Transverse colon (tissue), 4 donors: ENCODE results near the gene SLC15A4. TPM values are rescaled to one million over a fixed set of nuclear protein-coding genes. Genes with fewer than 3 reads are reported as not detected.

Source experiments
- DNase-seq: peaks from one replicate; pipeline ENCODE4 v3.0.0-alpha.2; 2019
- H3K27ac ChIP-seq, 4 donors: fragments of 200-600 bp; sonication (generic); 2 replicates each; pipeline ENCODE4 v1.5.1; 2016 to 2018; ENCODE audit warnings: inconsistent platforms in 4 of 4
- H3K27me3 ChIP-seq: fragments of 200-600 bp; sonication (generic); 2 replicates; pipeline ENCODE4 v1.5.1; 2017; ENCODE audit warnings: inconsistent platforms
- H3K36me3 ChIP-seq, 4 donors: fragments of 200-600 bp; sonication (generic); 2 replicates each; pipeline ENCODE4 v1.5.1; 2017 to 2019; ENCODE audit warnings: inconsistent platforms in 4 of 4
- H3K4me1 ChIP-seq, 4 donors: fragments of 200-600 bp; sonication (generic); 2 replicates each; pipeline ENCODE4 v1.5.1; 2017 to 2020; ENCODE audit warnings: inconsistent platforms in 4 of 4
- H3K4me3 ChIP-seq, 4 donors: fragments of 200-600 bp; sonication (generic); 1 replicate in 1 of 4; 2 replicates in 3 of 4; pipeline versions ENCODE4 v1.5.1 to v1.6.1; 2017 to 2019; ENCODE audit warnings: inconsistent platforms in 4 of 4
- H3K9me3 ChIP-seq, 2 donors: fragments of 200-600 bp; sonication (generic); 2 replicates each; pipeline ENCODE4 v1.5.1; 2017 to 2019; ENCODE audit warnings: inconsistent platforms in 2 of 2
- EP300 ChIP-seq: sonication (generic); formaldehyde crosslinking; IDR thresholded peaks from one replicate; pipeline ENCODE4 v1.6.1; 2017; ENCODE audit warnings: antibody characterized with exemption, low read depth
- POLR2A ChIP-seq: fragments of 450-650 bp; IDR thresholded peaks from one replicate; pipeline ENCODE4 v1.6.1; 2016; ENCODE audit warnings: antibody characterized with exemption, mild to moderate bottlenecking, moderate library complexity
- POLR2AphosphoS5 ChIP-seq, 3 donors: sonication (generic); formaldehyde crosslinking; IDR thresholded peaks; one replicate each; pipeline ENCODE4 v1.6.1; 2016; ENCODE audit warnings: antibody characterized with exemption in 3 of 3
- WGBS, 2 donors: methylation state at CpG; one replicate each; pipeline ENCODE4 v1.1.5; 2018; ENCODE audit warnings: low coverage in 1 of 2; 5-methylcytosine and 5-hydroxymethylcytosine counted together
- in situ Hi-C, 4 donors: fragments of 200-750 bp; cut with MboI; loops; one replicate each; pipeline versions ENCODE4 v1.15.0 to v1.15.1; 2017; ENCODE audit warnings: low sequenced_read_pairs in 3 of 4, low pct_ligation_motif_present in 1 of 4, low pct_unique_long_range_greater_than_20kb in 1 of 4
- intact Hi-C: fragments of 100-400 bp; cut with DNase I; formaldehyde crosslinking; loops from one replicate; pipeline ENCODE4 v1.15.1; 2023; ENCODE audit warnings: low total_unique reads
- total RNA-seq, 4 donors: library from RNA; depleted of rRNA; stranded (reverse); fragments of >200 nt; gene quantifications; one replicate each; pipeline ENCODE4 v1.1.0, GENCODE V29; 2016
- TF ChIP-seq, protein P1 (sequence below), 5 experiments: fragments of 200-600 bp in 3 of 5; fragments of 450-650 bp in 2 of 5; sonication (generic) in 3 of 5; IDR thresholded peaks; 1 replicate in 2 of 5; 2 replicates in 3 of 5; pipeline ENCODE4 v1.5.1; 2016 to 2017; ENCODE audit warnings: antibody characterized with exemption in 5 of 5, inconsistent platforms in 3 of 5, mild to moderate bottlenecking in 2 of 5, moderate library complexity in 1 of 5

Gene SLC15A4
- total RNA-seq, 4 donors from 2014 or later: 13.1 to 41.2 (median 32.7) TPM

DNA sequence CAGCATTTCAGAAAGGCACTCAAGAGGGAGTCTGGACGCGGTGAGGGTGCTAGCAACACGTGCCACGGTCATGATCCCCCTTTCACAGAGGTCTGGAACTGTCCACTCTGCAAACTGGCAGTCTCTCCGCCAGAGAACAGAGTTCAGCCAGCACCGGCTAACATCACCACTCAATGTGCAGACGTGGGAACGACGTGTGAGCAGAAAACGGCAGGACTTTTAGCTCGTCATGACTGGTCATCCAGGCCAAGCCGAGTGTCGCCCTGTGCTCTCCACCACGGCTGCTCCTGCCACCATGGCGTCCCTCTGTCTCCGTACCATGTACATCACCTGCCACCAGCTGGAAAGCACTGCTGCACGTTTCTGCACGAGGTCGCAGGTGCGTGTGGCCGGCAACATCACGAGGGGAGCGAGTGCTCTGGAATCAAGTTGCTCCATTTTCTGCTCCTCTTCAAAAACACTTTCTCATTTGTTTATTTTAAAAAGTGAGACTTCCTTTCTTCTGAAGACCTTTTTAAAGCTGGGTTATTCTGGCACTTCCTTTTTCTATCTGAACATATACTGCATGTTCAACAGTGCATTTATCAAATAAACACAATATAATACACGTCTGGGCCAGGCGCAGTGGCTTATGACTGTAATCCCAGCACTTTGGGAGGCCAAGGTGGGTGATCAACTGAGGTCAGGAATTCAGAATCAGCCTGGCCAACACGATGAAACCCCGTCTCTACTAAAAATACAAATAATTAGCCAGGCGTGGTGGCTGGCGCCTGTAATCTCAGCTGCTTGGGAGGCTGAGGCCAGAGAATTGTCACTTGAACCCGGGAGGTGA is 28.0 kb downstream of the SLC15A4 start:
- in situ Hi-C loops: loop anchor here in 2 of 4 donors (25.0 kb wide), 1 partner anchor 1117 kb away; the partner anchor contains the start of gene TMEM132D (in 2 of the 2)
- no peaks in the 10 kb centered on the region for H3K9me3 ChIP-seq
- 70 to 83% methylated on average over 11 to 30 of the region's 30 CpGs for WGBS, 2 donors
- H3K27me3 ChIP-seq: no peaks in the 10 kb centered on the region
- DNase-seq: no peak
- TF ChIP-seq POLR2AphosphoS5 (IDR thresholded peaks at IDR 0.05) (no peak), EP300 (no peak)
- H3K36me3 ChIP-seq: peaks cover 0 to 48% (median 23%) of the 10 kb centered on the region in 4 donors
- H3K4me3 ChIP-seq: no peak overlapping the region
- no peaks in the 10 kb centered on the region for H3K4me1 ChIP-seq
- intact Hi-C loops: no loop called here
- H3K27ac ChIP-seq: no peak overlapping the region

DNA sequence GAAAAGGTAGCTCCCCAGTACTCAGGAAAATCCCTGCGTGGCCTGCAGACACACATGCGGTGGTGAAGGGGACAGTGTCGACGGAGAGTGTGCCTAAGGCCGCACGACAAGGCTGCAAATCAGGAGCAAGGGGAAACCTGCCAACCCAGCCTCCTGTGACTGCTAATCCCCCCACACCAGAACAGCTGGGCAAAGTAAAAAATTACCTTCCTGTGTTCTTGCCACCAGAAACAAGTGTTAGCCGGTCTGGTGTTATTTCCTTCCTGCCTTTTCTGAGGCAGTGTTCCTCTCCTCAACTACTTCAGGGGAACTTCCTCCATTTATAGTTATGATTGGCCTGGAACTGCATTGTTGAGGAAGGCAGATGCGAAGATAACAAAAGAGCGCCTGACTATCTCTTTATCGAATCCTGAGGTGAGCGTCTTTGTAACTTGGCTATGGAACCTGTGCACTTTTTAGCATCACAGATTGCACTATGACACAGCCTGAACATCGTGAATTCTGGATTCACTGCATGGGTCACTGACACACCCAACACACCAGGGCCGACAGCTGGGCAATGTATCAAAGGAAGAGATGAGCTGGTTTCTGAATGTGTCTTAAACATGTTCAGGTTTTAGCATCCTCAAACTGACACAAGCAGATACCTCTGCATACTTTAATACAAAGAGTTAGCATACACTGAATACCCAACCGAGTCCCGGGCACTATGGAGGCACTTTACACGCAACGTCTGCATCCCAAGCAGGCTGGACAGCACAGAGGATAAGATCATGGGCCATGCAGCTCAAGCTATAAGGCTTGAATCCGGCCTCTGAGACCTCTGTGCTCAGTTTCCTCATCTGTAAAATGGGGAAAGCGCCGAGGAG is 28.9 kb downstream of the SLC15A4 start:
- WGBS, 2 donors: 82% methylated on average over 20 of the region's 20 CpGs; no CpG with 5 or more reads in 1 of the 2 donors
- no peaks in the 10 kb centered on the region for H3K4me1 ChIP-seq
- no peaks in the 10 kb centered on the region for H3K9me3 ChIP-seq
- TF ChIP-seq POLR2A (no peak), POLR2AphosphoS5 (IDR thresholded peaks at IDR 0.05) (no peak), EP300 (no peak)
- TF ChIP-seq, protein P1, sequence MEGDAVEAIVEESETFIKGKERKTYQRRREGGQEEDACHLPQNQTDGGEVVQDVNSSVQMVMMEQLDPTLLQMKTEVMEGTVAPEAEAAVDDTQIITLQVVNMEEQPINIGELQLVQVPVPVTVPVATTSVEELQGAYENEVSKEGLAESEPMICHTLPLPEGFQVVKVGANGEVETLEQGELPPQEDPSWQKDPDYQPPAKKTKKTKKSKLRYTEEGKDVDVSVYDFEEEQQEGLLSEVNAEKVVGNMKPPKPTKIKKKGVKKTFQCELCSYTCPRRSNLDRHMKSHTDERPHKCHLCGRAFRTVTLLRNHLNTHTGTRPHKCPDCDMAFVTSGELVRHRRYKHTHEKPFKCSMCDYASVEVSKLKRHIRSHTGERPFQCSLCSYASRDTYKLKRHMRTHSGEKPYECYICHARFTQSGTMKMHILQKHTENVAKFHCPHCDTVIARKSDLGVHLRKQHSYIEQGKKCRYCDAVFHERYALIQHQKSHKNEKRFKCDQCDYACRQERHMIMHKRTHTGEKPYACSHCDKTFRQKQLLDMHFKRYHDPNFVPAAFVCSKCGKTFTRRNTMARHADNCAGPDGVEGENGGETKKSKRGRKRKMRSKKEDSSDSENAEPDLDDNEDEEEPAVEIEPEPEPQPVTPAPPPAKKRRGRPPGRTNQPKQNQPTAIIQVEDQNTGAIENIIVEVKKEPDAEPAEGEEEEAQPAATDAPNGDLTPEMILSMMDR (IDR thresholded peaks at IDR 0.05): no peak
- in situ Hi-C loops: loop anchor here in 2 of 4 donors (25.0 kb wide), 1 partner anchor 1117 kb away; the partner anchor contains the start of gene TMEM132D (in 2 of the 2)
- H3K27ac ChIP-seq: no peak overlapping the region
- H3K4me3 ChIP-seq: no peak overlapping the region
- intact Hi-C loops: no loop called here
- no peaks in the 10 kb centered on the region for H3K27me3 ChIP-seq
- peaks cover 0 to 39% (median 19%) of the 10 kb centered on the region in 4 donors for H3K36me3 ChIP-seq
- no peak for DNase-seq

DNA sequence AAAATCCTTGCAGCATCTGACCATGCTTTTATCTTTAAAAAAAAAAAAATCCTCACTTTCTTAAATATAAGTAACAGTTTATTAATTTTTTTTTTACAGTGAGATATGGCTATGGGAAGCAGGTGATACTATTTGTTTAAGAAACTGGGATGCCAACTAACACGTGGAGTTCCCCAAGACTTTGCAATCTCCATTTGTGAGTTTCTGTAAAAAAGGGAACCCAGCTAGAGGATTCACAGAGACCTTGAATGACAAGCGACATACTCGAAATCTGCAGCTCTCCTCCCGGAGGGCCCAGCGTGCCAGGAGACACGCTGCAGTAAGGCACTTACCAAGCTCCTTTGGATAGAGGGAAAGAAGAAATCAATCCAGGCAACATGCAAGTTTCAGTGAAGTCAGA is 30.1 kb downstream of the SLC15A4 start:
- in situ Hi-C loops: loop anchor here in 2 of 4 donors (25.0 kb wide), 1 partner anchor 1119 kb away; the partner anchor contains the start of gene TMEM132D (in 2 of the 2)
- Histone ChIP-seq H3K27me3 (no peaks in the 10 kb centered on the region), H3K4me3 (no peak overlapping the region), H3K36me3 (peaks cover 0 to 29% (median 13%) of the 10 kb centered on the region in 4 donors), H3K9me3 (no peaks in the 10 kb centered on the region), H3K4me1 (no peaks in the 10 kb centered on the region), H3K27ac (no peak overlapping the region)
- no peak for DNase-seq
- intact Hi-C loops: no loop called here
- TF ChIP-seq, protein P1 (IDR thresholded peaks at IDR 0.05): no peak
- TF ChIP-seq POLR2A (no peak), POLR2AphosphoS5 (IDR thresholded peaks at IDR 0.05) (no peak), EP300 (no peak)
- WGBS, 2 donors: 85 to 100% methylated on average over 1 to 6 of the region's 6 CpGs

DNA sequence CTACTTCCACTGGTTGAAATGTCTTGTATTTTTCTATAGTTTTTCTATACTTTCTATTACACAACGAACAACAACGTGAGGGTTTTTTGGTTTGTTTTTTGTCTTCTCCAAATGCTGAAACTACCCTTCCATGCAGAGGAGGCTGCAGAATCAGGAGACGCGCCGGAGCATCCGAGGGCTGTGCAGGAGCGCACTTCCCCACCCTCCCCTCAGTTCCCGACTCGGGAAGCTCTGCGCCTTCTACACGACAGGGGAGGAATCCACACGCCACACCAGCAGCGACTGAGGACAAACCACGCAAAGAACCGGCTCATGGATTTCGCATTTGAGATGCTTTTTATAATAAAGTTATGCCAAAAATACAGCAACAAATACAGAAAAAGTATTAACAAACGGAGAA is 30.9 kb downstream of the SLC15A4 start:
- Histone ChIP-seq H3K27me3 (no peaks in the 10 kb centered on the region), H3K4me3 (no peak overlapping the region), H3K9me3 (no peaks in the 10 kb centered on the region), H3K4me1 (no peaks in the 10 kb centered on the region), H3K36me3 (peaks cover 0 to 22% (median 9%) of the 10 kb centered on the region in 4 donors), H3K27ac (no peak overlapping the region)
- no peak for DNase-seq
- intact Hi-C loops (no loop called here), in situ Hi-C loops (loop anchor here in 2 of 4 donors (25.0 kb wide), 1 partner anchor 1119 kb away; the partner anchor contains the start of gene TMEM132D (in 2 of the 2))
- TF ChIP-seq POLR2AphosphoS5 (IDR thresholded peaks at IDR 0.05) (no peak), EP300 (no peak), POLR2A (no peak)
- WGBS, 2 donors: 96 to 99% methylated on average over 9 to 17 of the region's 17 CpGs
